ENCODE results near the gene FAM149A. TPM values are rescaled to one million over a fixed set of nuclear protein-coding genes. Genes with fewer than 3 reads are reported as not detected.

Gene FAM149A
- total RNA-seq, 1 donor from 2014 or later, result under 0.01 TPM

- no peak for DNase-seq (ENCODE audit: low read depth in 2 of 2)
These were observed 1.3 kb downstream of the FAM149A start for GRCh38 chr4:186105647-186106321.

- DNase-seq (ENCODE audit: low read depth in 2 of 2), result no peak
These were observed 3.4 kb downstream of the FAM149A start for GRCh38 chr4:186107947-186108346.

- no peak for DNase-seq (ENCODE audit: low read depth in 2 of 2)
These were observed 3.9 kb downstream of the FAM149A start for GRCh38 chr4:186108391-186108790.

GRCh38 chr4:186109245-186109644 lies 4.7 kb downstream of the FAM149A start:
- no peak for DNase-seq (ENCODE audit: low read depth in 2 of 2)

- DNase-seq (ENCODE audit: low read depth in 2 of 2), result no peak
These were observed 12.2 kb downstream of the FAM149A start for GRCh38 chr4:186116697-186117096.

GRCh38 chr4:186118582-186118981 lies 14.1 kb downstream of the FAM149A start:
- DNase-seq (ENCODE audit: low read depth in 2 of 2), result no peak

- DNase-seq (ENCODE audit: low read depth in 2 of 2), result no peak
These were observed 16.6 kb downstream of the FAM149A start for GRCh38 chr4:186121057-186121456.

GRCh38 chr4:186128842-186129241 lies 24.3 kb downstream of the FAM149A start:
- DNase-seq (ENCODE audit: low read depth in 2 of 2), result no peak

GRCh38 chr4:186131935-186132334 lies 27.4 kb downstream of the FAM149A start:
- DNase-seq (ENCODE audit: low read depth in 2 of 2), result no peak

GRCh38 chr4:186132577-186133242 lies 28.2 kb downstream of the FAM149A start:
- peak in 1 of 2 donors; percentile 31 for DNase-seq (ENCODE audit: low read depth in 2 of 2)

- no peak for DNase-seq (ENCODE audit: low read depth in 2 of 2)
These were observed 29.8 kb downstream of the FAM149A start for GRCh38 chr4:186134257-186134656.

- no peak for DNase-seq (ENCODE audit: low read depth in 2 of 2)
These were observed 30.4 kb downstream of the FAM149A start for GRCh38 chr4:186134861-186135260.

GRCh38 chr4:186137196-186137794 lies 32.8 kb downstream of the FAM149A start:
- peak; percentile 33 to 55 for DNase-seq (ENCODE audit: low read depth in 2 of 2)

GRCh38 chr4:186144198-186144945 lies 39.9 kb downstream of the FAM149A start:
- peak; percentile 16 to 47 for DNase-seq (ENCODE audit: low read depth in 2 of 2)

GRCh38 chr4:186144946-186145569 lies 40.6 kb downstream of the FAM149A start:
- peak; percentile 49 to 73 for DNase-seq (ENCODE audit: low read depth in 2 of 2)

- DNase-seq (ENCODE audit: low read depth in 2 of 2), result no peak
These were observed 42.0 kb downstream of the FAM149A start for GRCh38 chr4:186146458-186146857.

GRCh38 chr4:186148336-186148975 lies 44.0 kb downstream of the FAM149A start:
- no peak for DNase-seq (ENCODE audit: low read depth in 2 of 2)

GRCh38 chr4:186149872-186150271 lies 45.4 kb downstream of the FAM149A start:
- peak in 1 of 2 donors; percentile 70 for DNase-seq (ENCODE audit: low read depth in 2 of 2)

- no peak for DNase-seq (ENCODE audit: low read depth in 2 of 2)
These were observed 46.4 kb downstream of the FAM149A start for GRCh38 chr4:186150926-186151325.

- no peak for DNase-seq (ENCODE audit: low read depth in 2 of 2)
These were observed 47.0 kb downstream of the FAM149A start for GRCh38 chr4:186151499-186151898.

All from lung microvascular endothelial cell (primary cell).